WTC11 (cell line): Measurements from ENCODE around the gene HOXA9.

Source experiments
- ELF4 ChIP-seq: sonication (generic); formaldehyde crosslinking; IDR thresholded peaks from 2 replicates; pipeline ENCODE4 v1.8.1; 2022; ENCODE audit warnings: low read depth, mild to moderate bottlenecking, moderate library complexity, missing genetic modification reagents
- FOXP1 ChIP-seq: sonication (generic); formaldehyde crosslinking; IDR thresholded peaks from 2 replicates; pipeline ENCODE4 v1.8.0; 2022; ENCODE audit warnings: missing genetic modification reagents, mild to moderate bottlenecking, moderate library complexity, borderline replicate concordance
- JUN ChIP-seq: sonication (generic); formaldehyde crosslinking; IDR thresholded peaks from 2 replicates; pipeline ENCODE4 v1.8.0; 2023; ENCODE audit warnings: mild to moderate bottlenecking, missing genetic modification reagents
- NFE2L1 ChIP-seq: sonication (generic); formaldehyde crosslinking; IDR thresholded peaks from 2 replicates; pipeline ENCODE4 v1.8.1; 2023; ENCODE audit warnings: missing genetic modification reagents
- NR1H2 ChIP-seq: sonication (generic); formaldehyde crosslinking; IDR thresholded peaks from 2 replicates; pipeline ENCODE4 v1.9.0; 2021; ENCODE audit warnings: mild to moderate bottlenecking, moderate library complexity, missing genetic modification reagents
- SMAD3 ChIP-seq: sonication (generic); formaldehyde crosslinking; IDR thresholded peaks from 2 replicates; pipeline ENCODE4 v1.8.0; 2022; ENCODE audit warnings: missing genetic modification reagents, mild to moderate bottlenecking, borderline replicate concordance
- SOX15 ChIP-seq: fragments of 250-450 bp; sonication (Bioruptor Pico); IDR thresholded peaks from 2 replicates; pipeline ENCODE4 v1.9.0; 2021; ENCODE audit warnings: mild to moderate bottlenecking
- SP1 ChIP-seq: sonication (generic); formaldehyde crosslinking; conservative IDR thresholded peaks from 2 replicates; pipeline ENCODE4 v1.8.1; 2022; ENCODE audit warnings: missing genetic modification reagents
- TF ChIP-seq, protein P1 (sequence below): fragments of 200-600 bp; IDR thresholded peaks from 2 replicates; pipeline ENCODE4 v1.8.0; 2022; ENCODE audit warnings: antibody characterized with exemption

DNA sequence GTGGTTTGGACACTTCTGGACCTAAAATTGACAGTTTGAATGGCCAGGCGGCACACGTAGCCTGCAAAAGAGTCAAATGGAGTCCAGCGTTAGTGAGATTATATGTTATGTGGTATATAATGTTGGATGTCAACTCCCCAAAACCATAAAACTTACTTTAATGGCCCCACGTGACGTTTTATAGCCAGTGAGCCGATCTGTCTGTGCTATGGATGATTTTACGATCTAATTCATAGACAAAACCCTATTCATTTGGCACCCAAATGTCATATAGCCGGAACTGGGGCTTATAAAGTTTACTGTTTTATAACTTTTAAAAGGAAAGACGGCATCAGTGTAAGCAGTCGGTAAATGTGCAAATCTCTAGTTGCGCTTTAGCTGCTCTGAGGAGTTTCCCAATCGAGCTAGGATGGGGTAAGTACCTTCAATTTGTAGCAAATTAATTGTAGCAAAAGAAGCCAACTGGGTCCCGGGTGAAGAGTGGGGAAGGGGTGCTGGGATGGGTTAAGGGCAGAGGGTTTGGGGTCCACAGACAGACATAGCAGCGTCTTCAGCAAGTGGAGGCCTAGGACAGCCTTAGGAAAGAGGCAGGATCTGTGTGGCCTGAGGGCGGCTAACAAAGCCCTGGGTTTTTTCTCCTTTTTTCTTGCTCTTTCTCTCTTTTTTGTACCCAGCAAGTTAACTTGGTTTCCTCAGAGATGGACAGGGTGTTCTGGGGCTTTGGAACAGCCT is 25.0 kb downstream of the HOXA9 start:
- TF ChIP-seq, protein P1, sequence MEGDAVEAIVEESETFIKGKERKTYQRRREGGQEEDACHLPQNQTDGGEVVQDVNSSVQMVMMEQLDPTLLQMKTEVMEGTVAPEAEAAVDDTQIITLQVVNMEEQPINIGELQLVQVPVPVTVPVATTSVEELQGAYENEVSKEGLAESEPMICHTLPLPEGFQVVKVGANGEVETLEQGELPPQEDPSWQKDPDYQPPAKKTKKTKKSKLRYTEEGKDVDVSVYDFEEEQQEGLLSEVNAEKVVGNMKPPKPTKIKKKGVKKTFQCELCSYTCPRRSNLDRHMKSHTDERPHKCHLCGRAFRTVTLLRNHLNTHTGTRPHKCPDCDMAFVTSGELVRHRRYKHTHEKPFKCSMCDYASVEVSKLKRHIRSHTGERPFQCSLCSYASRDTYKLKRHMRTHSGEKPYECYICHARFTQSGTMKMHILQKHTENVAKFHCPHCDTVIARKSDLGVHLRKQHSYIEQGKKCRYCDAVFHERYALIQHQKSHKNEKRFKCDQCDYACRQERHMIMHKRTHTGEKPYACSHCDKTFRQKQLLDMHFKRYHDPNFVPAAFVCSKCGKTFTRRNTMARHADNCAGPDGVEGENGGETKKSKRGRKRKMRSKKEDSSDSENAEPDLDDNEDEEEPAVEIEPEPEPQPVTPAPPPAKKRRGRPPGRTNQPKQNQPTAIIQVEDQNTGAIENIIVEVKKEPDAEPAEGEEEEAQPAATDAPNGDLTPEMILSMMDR = no peak
- no peak for TF ChIP-seq ELF4 (CRISPR knock-in tag)
- no peak for TF ChIP-seq SP1 (CRISPR knock-in tag)
- no peak for TF ChIP-seq SOX15 (CRISPR knock-in tag)
- no peak for TF ChIP-seq NFE2L1 (CRISPR knock-in tag)
- no peak for TF ChIP-seq FOXP1 (CRISPR knock-in tag)
- no peak for TF ChIP-seq SMAD3 (CRISPR knock-in tag)
- no peak for TF ChIP-seq JUN (CRISPR knock-in tag)
- TF ChIP-seq NR1H2 (CRISPR knock-in tag) = no peak
